NCI-H2196 treated with DMSO at 0.1 percent for 48 hours (cell line): ENCODE data around the gene SHLD3.
"Not testable (repeated sequence)": the region's sequence is repeated elsewhere in the genome, so short reads cannot be mapped to it uniquely, and the experiment has no call there.

Experiments
- DNase-seq: peaks from one replicate; lab custom pipeline; 2025; ENCODE audit not compliant: unreplicated experiment; lab: John Stamatoyannopoulos, UW

The SHLD3 gene

DNA sequence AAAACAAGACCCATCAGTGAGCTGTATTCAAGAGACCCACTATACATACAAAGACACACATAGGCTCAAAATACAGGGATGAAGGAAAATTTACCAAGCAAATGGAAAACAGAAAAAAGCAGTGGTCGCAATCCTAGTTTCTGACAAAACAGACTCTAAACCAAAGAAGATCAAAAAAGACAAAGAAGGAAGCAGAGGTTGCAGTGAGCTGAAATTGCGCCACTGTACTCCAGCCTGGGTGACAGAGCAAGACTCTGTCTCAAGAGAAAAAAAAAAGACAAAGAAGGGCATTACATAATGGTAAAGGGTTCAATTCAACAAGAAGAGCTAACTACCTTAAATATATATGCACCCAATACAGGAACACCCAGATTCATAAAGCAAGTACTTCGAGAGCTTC lies 51.2 kb downstream of the SHLD3 start:
- not testable (repeated sequence) for DNase-seq
